SK-N-SH treated with all-trans-retinoic acid at 6 μM for 48 hours (cell line): Measurements from ENCODE around the gene FLOT2.

ENCODE experiments used
- ATAC-seq: fragments of 200-7000 bp; cut with Tn5 transposase; 3 replicates; pipeline ENCODE4 v1.9.1; 2020; ENCODE audit warnings: mild to moderate bottlenecking, moderate library complexity
- CSDC2 ChIP-seq: fragments of 250-450 bp; sonication (Bioruptor Pico); IDR thresholded peaks from 2 replicates; pipeline ENCODE4 v1.5.0; 2020; ENCODE audit warnings: mild to moderate bottlenecking, moderate library complexity
- ESRRG ChIP-seq: fragments of 250-450 bp; sonication (Bioruptor Pico); IDR thresholded peaks from 2 replicates; pipeline ENCODE4 v1.6.1; 2021; ENCODE audit warnings: mild to moderate bottlenecking
- GLIS3 ChIP-seq: fragments of 250-450 bp; sonication (Bioruptor Pico); IDR thresholded peaks from 2 replicates; pipeline ENCODE4 v1.5.0; 2020; ENCODE audit warnings: mild to moderate bottlenecking, moderate library complexity
- ISL1 ChIP-seq: fragments of 250-450 bp; sonication (Bioruptor Pico); IDR thresholded peaks from 2 replicates; pipeline ENCODE4 v2.1.2; 2022; ENCODE audit warnings: mild to moderate bottlenecking, moderate library complexity
- PPARA ChIP-seq: fragments of 250-450 bp; sonication (Bioruptor Pico); IDR thresholded peaks from 2 replicates; pipeline ENCODE4 v1.5.0; 2020; ENCODE audit warnings: mild to moderate bottlenecking, borderline replicate concordance
- RARB ChIP-seq: fragments of 250-450 bp; sonication (Bioruptor Pico); IDR thresholded peaks from 2 replicates; pipeline ENCODE4 v1.8.0; 2021; ENCODE audit warnings: mild to moderate bottlenecking, moderate library complexity
- SNAI2 ChIP-seq: fragments of 250-450 bp; sonication (Bioruptor Pico); IDR thresholded peaks from 2 replicates; pipeline ENCODE4 v1.5.0; 2020; ENCODE audit warnings: mild to moderate bottlenecking, moderate library complexity
- TOX ChIP-seq: fragments of 250-450 bp; sonication (Bioruptor Pico); IDR thresholded peaks from 2 replicates; pipeline ENCODE4 v1.8.0; 2021; ENCODE audit warnings: mild to moderate bottlenecking, moderate library complexity, borderline replicate concordance
- ZC3H10 ChIP-seq: fragments of 250-450 bp; sonication (Bioruptor Pico); IDR thresholded peaks from 2 replicates; pipeline ENCODE4 v1.5.1; 2021; ENCODE audit warnings: mild to moderate bottlenecking, moderate library complexity
- ZFP3 ChIP-seq: fragments of 250-450 bp; sonication (Bioruptor Pico); IDR thresholded peaks from 2 replicates; pipeline ENCODE4 v1.5.0; 2020; ENCODE audit warnings: mild to moderate bottlenecking, moderate library complexity
- ZNF565 ChIP-seq: fragments of 450-650 bp; formaldehyde crosslinking; conservative IDR thresholded peaks from 2 replicates; pipeline ENCODE4 v1.5.0; 2020; ENCODE audit warnings: low read depth, mild to moderate bottlenecking, moderate library complexity
- ZNF70 ChIP-seq: fragments of 450-650 bp; formaldehyde crosslinking; IDR thresholded peaks from 2 replicates; pipeline ENCODE4 v1.5.0; 2020; ENCODE audit warnings: mild to moderate bottlenecking, moderate library complexity
- ZNF8 ChIP-seq: fragments of 450-650 bp; formaldehyde crosslinking; IDR thresholded peaks from 2 replicates; pipeline ENCODE4 v1.5.0; 2020; ENCODE audit warnings: mild to moderate bottlenecking, moderate library complexity
- TF ChIP-seq, protein P1 (sequence below): fragments of 250-450 bp; sonication (Bioruptor Pico); IDR thresholded peaks from 2 replicates; pipeline ENCODE4 v1.5.0; 2020; ENCODE audit warnings: mild to moderate bottlenecking, moderate library complexity
- TF ChIP-seq, protein P2 (sequence below): fragments of 250-450 bp; sonication (Bioruptor Pico); IDR thresholded peaks from 2 replicates; pipeline ENCODE4 v1.8.0; 2020; ENCODE audit warnings: mild to moderate bottlenecking, moderate library complexity, borderline replicate concordance
- TF ChIP-seq, protein P3 (sequence below): fragments of 250-450 bp; sonication (Bioruptor Pico); IDR thresholded peaks from 2 replicates; pipeline ENCODE4 v1.8.0; 2021; ENCODE audit warnings: low read depth, mild to moderate bottlenecking, moderate library complexity, borderline replicate concordance
- TF ChIP-seq, protein P4 (sequence below): fragments of 250-450 bp; sonication (Bioruptor Pico); IDR thresholded peaks from 2 replicates; pipeline ENCODE4 v1.5.1; 2020; ENCODE audit warnings: low read depth, mild to moderate bottlenecking, moderate library complexity

FLOT2 gene

DNA sequence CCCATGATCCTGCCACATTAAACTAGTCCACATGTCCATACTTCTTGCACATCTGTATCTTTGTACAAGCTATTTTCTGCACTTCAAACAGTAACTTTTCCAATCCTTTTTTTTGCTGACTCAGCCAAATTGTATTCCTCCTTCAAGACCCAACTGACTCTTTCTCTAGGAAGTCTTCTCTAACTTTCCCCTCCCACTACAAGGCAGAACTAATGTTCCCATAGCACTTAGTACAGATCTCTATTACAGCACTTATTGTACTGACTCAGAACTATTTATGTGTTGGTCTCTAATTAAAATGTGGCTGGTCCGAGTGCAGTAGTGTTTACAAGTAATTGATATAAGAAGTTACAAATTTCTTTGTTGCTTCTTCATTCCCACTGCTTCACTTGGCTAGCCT is 63.1 kb downstream of the FLOT2 start:
- TF ChIP-seq, protein P1, sequence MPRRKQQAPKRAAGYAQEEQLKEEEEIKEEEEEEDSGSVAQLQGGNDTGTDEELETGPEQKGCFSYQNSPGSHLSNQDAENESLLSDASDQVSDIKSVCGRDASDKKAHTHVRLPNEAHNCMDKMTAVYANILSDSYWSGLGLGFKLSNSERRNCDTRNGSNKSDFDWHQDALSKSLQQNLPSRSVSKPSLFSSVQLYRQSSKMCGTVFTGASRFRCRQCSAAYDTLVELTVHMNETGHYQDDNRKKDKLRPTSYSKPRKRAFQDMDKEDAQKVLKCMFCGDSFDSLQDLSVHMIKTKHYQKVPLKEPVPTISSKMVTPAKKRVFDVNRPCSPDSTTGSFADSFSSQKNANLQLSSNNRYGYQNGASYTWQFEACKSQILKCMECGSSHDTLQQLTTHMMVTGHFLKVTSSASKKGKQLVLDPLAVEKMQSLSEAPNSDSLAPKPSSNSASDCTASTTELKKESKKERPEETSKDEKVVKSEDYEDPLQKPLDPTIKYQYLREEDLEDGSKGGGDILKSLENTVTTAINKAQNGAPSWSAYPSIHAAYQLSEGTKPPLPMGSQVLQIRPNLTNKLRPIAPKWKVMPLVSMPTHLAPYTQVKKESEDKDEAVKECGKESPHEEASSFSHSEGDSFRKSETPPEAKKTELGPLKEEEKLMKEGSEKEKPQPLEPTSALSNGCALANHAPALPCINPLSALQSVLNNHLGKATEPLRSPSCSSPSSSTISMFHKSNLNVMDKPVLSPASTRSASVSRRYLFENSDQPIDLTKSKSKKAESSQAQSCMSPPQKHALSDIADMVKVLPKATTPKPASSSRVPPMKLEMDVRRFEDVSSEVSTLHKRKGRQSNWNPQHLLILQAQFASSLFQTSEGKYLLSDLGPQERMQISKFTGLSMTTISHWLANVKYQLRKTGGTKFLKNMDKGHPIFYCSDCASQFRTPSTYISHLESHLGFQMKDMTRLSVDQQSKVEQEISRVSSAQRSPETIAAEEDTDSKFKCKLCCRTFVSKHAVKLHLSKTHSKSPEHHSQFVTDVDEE (CRISPR knock-in tag): no peak
- TF ChIP-seq ZNF8 (no peak), TOX (CRISPR knock-in tag) (no peak), ZFP3 (CRISPR knock-in tag) (no peak), ZNF70 (no peak), ZC3H10 (CRISPR knock-in tag) (no peak), GLIS3 (CRISPR knock-in tag) (no peak), CSDC2 (CRISPR knock-in tag) (no peak), PPARA (no peak), RARB (CRISPR knock-in tag) (no peak), SNAI2 (CRISPR knock-in tag) (no peak), ZNF565 (CRISPR knock-in tag) (no peak), ISL1 (CRISPR knock-in tag) (no peak), ESRRG (no peak)
- TF ChIP-seq, protein P2, sequence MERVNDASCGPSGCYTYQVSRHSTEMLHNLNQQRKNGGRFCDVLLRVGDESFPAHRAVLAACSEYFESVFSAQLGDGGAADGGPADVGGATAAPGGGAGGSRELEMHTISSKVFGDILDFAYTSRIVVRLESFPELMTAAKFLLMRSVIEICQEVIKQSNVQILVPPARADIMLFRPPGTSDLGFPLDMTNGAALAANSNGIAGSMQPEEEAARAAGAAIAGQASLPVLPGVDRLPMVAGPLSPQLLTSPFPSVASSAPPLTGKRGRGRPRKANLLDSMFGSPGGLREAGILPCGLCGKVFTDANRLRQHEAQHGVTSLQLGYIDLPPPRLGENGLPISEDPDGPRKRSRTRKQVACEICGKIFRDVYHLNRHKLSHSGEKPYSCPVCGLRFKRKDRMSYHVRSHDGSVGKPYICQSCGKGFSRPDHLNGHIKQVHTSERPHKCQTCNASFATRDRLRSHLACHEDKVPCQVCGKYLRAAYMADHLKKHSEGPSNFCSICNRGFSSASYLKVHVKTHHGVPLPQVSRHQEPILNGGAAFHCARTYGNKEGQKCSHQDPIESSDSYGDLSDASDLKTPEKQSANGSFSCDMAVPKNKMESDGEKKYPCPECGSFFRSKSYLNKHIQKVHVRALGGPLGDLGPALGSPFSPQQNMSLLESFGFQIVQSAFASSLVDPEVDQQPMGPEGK (CRISPR knock-in tag): no peak
- TF ChIP-seq, protein P3, sequence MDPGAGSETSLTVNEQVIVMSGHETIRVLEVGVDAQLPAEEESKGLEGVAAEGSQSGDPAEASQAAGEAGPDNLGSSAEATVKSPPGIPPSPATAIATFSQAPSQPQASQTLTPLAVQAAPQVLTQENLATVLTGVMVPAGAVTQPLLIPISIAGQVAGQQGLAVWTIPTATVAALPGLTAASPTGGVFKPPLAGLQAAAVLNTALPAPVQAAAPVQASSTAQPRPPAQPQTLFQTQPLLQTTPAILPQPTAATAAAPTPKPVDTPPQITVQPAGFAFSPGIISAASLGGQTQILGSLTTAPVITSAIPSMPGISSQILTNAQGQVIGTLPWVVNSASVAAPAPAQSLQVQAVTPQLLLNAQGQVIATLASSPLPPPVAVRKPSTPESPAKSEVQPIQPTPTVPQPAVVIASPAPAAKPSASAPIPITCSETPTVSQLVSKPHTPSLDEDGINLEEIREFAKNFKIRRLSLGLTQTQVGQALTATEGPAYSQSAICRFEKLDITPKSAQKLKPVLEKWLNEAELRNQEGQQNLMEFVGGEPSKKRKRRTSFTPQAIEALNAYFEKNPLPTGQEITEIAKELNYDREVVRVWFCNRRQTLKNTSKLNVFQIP (CRISPR knock-in tag): no peak
- TF ChIP-seq, protein P4, sequence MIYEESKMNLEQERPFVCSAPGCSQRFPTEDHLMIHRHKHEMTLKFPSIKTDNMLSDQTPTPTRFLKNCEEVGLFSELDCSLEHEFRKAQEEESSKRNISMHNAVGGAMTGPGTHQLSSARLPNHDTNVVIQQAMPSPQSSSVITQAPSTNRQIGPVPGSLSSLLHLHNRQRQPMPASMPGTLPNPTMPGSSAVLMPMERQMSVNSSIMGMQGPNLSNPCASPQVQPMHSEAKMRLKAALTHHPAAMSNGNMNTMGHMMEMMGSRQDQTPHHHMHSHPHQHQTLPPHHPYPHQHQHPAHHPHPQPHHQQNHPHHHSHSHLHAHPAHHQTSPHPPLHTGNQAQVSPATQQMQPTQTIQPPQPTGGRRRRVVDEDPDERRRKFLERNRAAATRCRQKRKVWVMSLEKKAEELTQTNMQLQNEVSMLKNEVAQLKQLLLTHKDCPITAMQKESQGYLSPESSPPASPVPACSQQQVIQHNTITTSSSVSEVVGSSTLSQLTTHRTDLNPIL (CRISPR knock-in tag): no peak
- no peak for ATAC-seq
